ENCODE data around the gene SLC13A3.

Gene SLC13A3

GRCh38 chr20:46604551-46605133 lies 46.6 kb downstream of the SLC13A3 start:
- no peak for DNase-seq

- DNase-seq, result no peak
Observed at GRCh38 chr20:46602429-46602828, 48.8 kb downstream of the SLC13A3 start.

DNA sequence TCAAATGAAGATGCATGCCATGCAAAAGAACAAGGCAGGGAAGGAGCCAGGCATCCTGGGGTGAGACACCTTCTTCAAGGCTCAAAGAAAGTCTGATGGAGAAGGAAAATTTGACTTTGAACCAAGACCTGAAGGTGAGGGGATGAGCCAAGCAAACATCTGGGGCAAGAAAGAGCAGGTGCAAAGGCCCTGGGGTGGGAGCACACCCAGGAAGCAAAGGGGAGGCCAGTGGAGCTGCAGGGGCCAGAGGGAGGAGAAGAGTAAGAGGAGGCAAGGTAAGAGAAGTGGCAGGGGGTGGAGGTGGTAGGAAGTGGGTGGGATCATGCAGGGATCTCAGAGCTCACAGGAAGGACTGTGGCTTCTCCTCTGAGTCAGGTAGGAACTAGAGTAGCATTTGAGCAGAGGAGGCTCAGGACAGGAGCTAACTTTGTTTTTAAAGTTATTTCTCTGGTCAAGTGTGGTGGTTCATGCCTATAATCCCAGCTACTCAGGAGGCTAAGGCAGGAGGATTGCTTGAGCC lies 49.6 kb downstream of the SLC13A3 start:
- DNase-seq, result no peak

GRCh38 chr20:46600286-46600752 lies 50.9 kb downstream of the SLC13A3 start:
- no peak for DNase-seq

GRCh38 chr20:46599227-46599987 lies 51.9 kb downstream of the SLC13A3 start:
- no peak for DNase-seq

GRCh38 chr20:46595933-46596332 lies 55.3 kb downstream of the SLC13A3 start:
- no peak for DNase-seq

GRCh38 chr20:46594725-46595124 lies 56.5 kb downstream of the SLC13A3 start:
- DNase-seq, result no peak

DNA sequence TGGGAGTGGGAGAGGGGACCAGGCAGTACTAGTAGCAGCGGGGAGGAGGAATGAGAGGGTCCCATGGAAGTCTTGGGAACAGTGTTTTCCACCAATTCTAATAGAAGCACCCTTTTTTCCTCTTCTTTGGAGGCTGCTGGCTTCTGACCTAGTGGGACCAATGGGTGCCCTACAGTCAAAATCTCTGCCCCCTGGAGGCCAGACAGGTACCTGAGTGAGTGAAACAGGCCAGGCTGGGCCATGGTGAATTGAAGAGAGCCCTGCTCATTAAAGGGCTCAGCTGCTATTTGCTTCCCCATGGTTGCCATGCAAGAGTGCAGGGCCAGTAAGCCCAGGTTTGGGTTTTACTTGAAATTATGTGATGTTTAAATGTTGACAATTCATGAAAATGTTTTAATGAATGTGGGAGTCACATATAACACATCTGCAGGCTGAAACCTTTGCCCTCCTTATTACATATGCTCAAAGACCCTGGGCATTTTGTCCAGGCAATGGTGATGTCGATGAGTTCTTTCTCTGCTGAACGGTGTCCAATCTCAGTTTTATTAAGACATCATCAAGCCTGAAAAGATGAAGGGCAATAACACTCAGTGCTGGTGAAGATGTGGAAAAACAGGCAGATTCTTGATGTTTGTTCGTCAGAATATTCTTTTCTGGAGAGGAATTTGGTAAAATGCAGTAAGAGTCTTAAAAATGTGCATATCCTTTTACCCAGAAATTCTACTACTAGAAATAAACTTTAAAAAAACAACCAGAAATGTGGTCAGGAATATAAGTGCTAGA lies 58.5 kb downstream of the SLC13A3 start:
- DNase-seq, result no peak

GRCh38 chr20:46590443-46590842 lies 60.8 kb downstream of the SLC13A3 start:
- no peak for DNase-seq

DNA sequence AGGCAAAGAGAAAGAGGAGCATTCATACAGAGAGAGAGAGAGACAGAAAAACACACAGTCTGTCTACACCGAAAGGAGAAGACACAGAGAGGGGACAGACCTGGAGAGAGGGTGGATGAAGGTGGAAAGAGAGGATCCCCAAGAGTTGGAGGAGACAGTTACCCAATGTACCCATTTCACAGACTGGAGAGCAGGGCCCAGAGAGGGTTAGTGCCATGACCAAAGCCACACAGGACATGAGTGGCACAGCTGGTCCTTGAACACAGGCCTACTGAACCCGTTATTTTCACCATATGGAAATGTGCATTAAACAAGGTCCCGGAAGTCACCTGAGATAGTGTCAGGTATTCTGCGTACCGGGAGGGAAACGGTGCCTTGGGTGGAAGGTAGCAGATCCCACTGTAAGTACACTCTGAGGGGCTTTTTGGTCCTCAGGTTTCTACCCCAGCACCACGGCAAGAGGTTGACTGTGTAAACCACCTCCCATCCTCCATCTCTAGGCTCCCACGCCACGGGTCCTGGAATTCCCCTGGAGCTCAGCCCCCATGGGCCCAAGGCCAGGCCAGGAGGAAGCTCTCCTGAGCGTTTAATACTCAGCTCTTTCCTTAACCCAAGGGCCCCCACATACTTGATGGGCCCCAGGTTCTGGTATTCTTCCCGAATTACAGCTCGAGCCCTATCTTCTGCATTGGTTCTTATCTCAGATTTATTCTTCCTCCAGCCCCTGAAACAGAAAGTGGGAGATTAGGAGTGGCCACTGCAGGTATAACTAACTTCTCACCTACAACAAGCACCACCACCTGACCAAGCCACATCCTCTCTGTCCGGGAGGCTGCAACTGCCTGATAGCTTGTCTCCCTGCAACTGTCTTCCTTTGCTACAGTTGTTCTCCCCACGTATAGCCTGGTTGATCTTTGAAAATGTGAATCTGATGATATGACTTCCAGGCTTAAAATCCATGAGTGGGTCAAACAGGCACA lies 62.4 kb downstream of the SLC13A3 start:
- no peak for DNase-seq

DNA sequence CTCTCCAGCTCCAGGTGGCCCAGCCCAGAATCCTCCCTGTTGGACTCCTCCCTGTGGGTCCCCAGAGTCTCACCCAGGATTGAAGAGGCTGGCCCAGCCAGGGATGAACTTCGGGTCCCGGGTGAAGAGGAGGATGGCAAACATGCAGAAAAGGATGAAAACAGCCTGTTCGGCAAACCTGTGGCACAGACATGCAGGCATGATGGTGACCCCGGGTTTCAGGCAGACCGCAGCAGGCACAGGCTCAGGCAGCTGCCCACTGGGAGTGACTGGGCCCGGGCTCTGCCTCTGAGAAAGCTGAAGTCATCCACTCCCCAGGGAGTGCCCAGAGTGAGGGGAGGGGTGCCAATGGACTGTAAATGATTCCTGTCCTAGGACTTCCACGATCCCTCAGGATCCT lies 63.3 kb downstream of the SLC13A3 start:
- no peak for DNase-seq

DNA sequence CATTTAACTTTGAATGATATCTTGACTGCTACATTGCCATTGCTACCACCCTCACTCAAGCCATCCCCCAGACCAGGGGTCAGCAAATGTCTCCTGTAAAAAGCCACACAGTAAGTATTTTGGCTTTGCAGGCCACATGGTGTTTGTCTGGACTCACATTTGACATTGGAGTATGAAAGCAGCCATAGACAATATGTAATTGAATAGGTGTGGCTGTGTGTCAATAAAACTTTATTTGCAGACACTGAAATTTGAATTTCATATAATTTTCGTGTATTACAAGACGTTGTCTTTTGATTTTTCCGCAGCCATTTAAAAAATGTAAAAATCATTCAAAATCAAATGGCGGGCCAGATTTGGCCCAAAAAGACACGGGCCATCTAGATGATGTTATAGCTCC lies 64.5 kb downstream of the SLC13A3 start:
- DNase-seq, result no peak

DNA sequence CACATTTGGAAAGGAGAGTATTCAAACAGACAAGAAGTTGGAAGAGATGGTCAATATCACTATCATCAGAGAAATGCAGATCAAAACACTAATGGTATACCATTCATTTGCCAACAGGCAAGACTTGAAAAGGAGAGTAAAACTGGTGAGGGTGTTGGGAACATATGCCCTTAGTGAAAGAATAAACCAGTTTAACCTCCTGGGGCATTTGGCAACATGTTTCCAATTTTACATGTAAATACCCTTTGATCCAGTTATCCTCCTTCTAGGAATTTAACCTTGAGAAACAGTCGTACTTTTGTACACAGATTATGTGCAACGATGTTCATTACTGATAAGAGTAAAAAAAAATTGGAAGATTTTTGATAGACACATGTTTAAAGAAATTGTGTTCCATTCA lies 66.8 kb downstream of the SLC13A3 start:
- DNase-seq, result no peak

GRCh38 chr20:46583411-46584214 lies 67.6 kb downstream of the SLC13A3 start:
- no peak for DNase-seq

- no peak for DNase-seq
Observed at GRCh38 chr20:46582648-46583047, 68.6 kb downstream of the SLC13A3 start.

GRCh38 chr20:46581391-46581790 lies 69.9 kb downstream of the SLC13A3 start:
- DNase-seq, result no peak

DNA sequence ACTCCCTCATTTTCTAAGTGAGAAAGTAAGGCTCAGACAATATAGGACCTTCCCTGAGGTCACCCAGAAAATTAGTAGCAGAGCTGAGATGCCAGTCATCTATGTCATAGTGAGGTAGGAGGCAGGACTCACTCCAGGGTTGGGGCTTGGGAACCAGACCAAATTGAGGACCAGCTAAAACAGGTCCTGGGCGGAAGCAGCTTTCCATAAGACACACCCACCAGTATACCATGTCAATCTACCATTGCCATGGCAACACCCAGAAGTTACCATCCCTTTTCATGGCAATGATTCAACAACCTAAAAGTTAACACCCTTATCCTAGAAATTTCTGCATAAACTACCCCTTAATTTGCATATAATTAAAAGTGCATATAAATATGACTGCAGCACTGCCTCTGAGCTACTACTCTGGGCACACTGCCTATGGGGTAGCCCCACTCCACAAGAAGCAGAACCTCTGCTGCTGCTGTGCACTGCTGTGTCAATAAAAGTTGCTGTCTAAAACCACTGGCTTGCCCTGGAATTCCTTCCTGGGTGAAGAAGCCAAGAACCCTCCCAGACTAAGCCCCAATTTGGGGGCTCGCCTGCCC lies 70.5 kb downstream of the SLC13A3 start:
- DNase-seq, result no peak

GRCh38 chr20:46578745-46579144 lies 72.5 kb downstream of the SLC13A3 start:
- no peak for DNase-seq

GRCh38 chr20:46576774-46577395 lies 74.4 kb downstream of the SLC13A3 start:
- no peak for DNase-seq

DNA sequence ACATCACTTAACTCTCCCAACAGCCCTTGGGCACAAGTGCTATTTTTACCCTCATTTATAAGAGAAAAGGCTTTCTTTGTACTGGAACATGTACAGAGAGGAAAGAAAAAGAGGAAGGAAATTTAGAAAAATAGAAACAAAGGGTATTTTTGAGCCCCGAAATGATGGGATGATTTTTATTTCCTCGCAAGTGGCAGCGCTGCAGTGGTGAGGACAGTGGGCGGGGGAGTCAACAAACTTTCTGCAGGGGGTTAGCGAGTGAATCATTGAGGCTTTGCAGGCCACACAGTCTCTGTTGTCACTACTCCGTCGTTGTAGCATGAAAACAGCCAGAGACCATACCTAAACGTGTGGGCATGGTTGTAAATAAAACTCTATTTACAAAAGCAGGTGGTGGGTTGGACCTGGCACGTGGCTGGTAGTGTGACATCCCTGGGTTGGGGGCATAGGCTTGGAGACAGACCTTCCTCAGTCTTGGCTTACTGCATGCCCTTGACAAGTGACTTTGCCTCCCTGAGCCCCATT lies 75.3 kb downstream of the SLC13A3 start:
- no peak for DNase-seq

Data from activated gamma-delta T cell (primary cell).